ENCODE data around the gene CASP1.
"Not testable (repeated sequence)": the region's sequence is repeated elsewhere in the genome, so short reads cannot be mapped to it uniquely, and the experiment has no call there.

CASP1 gene

GRCh38 chr11:105074166-105074530 is 39.2 kb upstream of the CASP1 start:
- Histone ChIP-seq H3K4me1 (ENCODE audit: insufficient read depth, poor library complexity, severe bottlenecking) (no peaks in the 10 kb centered on the region), H3K27ac (ENCODE audit: poor library complexity, severe bottlenecking) (no peak overlapping the region), H3K27me3 (ENCODE audit: insufficient read depth, poor library complexity, severe bottlenecking) (no peaks in the 10 kb centered on the region), H3K4me3 (ENCODE audit: severe bottlenecking) (no peak overlapping the region), H3K36me3 (ENCODE audit: low read depth) (no peaks in the 10 kb centered on the region), H3K9me3 (ENCODE audit: severe bottlenecking) (no peaks in the 10 kb centered on the region)
- TF ChIP-seq CTCF (IDR thresholded peaks at IDR 0.05; ENCODE audit: poor library complexity, severe bottlenecking), result no peak
- ATAC-seq (ENCODE audit: low read depth), result no peak
- no peak for DNase-seq (ENCODE audit: low spot score)

GRCh38 chr11:105073456-105074165 is 38.7 kb upstream of the CASP1 start:
- Histone ChIP-seq H3K4me1 (ENCODE audit: insufficient read depth, poor library complexity, severe bottlenecking) (no peaks in the 10 kb centered on the region), H3K36me3 (ENCODE audit: low read depth) (no peaks in the 10 kb centered on the region)
- TF ChIP-seq CTCF (IDR thresholded peaks at IDR 0.05; ENCODE audit: poor library complexity, severe bottlenecking), result no peak

GRCh38 chr11:105072080-105072479 is 37.1 kb upstream of the CASP1 start:
- not testable (repeated sequence) for H3K27me3 ChIP-seq (ENCODE audit: insufficient read depth, poor library complexity, severe bottlenecking); H3K4me3 ChIP-seq (ENCODE audit: severe bottlenecking); ATAC-seq (ENCODE audit: low read depth)

More at GRCh38 chr11:105073456-105074165, 38.7 kb upstream of the CASP1 start:
- no peak for DNase-seq (ENCODE audit: low spot score)
- Histone ChIP-seq H3K9me3 (ENCODE audit: severe bottlenecking) (no peaks in the 10 kb centered on the region), H3K27ac (ENCODE audit: poor library complexity, severe bottlenecking) (no peak overlapping the region), H3K4me3 (ENCODE audit: severe bottlenecking) (no peak overlapping the region), H3K27me3 (ENCODE audit: insufficient read depth, poor library complexity, severe bottlenecking) (no peaks in the 10 kb centered on the region)
- no peak for ATAC-seq (ENCODE audit: low read depth)

GRCh38 chr11:105071089-105071732 is 36.3 kb upstream of the CASP1 start:
- DNase-seq (ENCODE audit: low spot score) (no peak), ATAC-seq (ENCODE audit: low read depth) (no peak)
- Histone ChIP-seq H3K4me1 (ENCODE audit: insufficient read depth, poor library complexity, severe bottlenecking) (no peaks in the 10 kb centered on the region), H3K9me3 (ENCODE audit: severe bottlenecking) (no peaks in the 10 kb centered on the region), H3K4me3 (ENCODE audit: severe bottlenecking) (no peak overlapping the region), H3K27me3 (ENCODE audit: insufficient read depth, poor library complexity, severe bottlenecking) (no peaks in the 10 kb centered on the region), H3K36me3 (ENCODE audit: low read depth) (no peaks in the 10 kb centered on the region), H3K27ac (ENCODE audit: poor library complexity, severe bottlenecking) (no peak overlapping the region)
- TF ChIP-seq CTCF (IDR thresholded peaks at IDR 0.05; ENCODE audit: poor library complexity, severe bottlenecking), result no peak

More at GRCh38 chr11:105072080-105072479, 37.1 kb upstream of the CASP1 start:
- not testable (repeated sequence) for H3K36me3 ChIP-seq (ENCODE audit: low read depth); H3K9me3 ChIP-seq (ENCODE audit: severe bottlenecking); H3K27ac ChIP-seq (ENCODE audit: poor library complexity, severe bottlenecking); H3K4me1 ChIP-seq (ENCODE audit: insufficient read depth, poor library complexity, severe bottlenecking); DNase-seq (ENCODE audit: low spot score)

GRCh38 chr11:105070306-105070705 is 35.4 kb upstream of the CASP1 start:
- Histone ChIP-seq H3K36me3 (ENCODE audit: low read depth) (no peaks in the 10 kb centered on the region), H3K4me1 (ENCODE audit: insufficient read depth, poor library complexity, severe bottlenecking) (no peaks in the 10 kb centered on the region), H3K27ac (ENCODE audit: poor library complexity, severe bottlenecking) (no peak overlapping the region), H3K4me3 (ENCODE audit: severe bottlenecking) (no peak overlapping the region), H3K9me3 (ENCODE audit: severe bottlenecking) (no peaks in the 10 kb centered on the region), H3K27me3 (ENCODE audit: insufficient read depth, poor library complexity, severe bottlenecking) (no peaks in the 10 kb centered on the region)
- DNase-seq (ENCODE audit: low spot score), result no peak
- TF ChIP-seq CTCF (IDR thresholded peaks at IDR 0.05; ENCODE audit: poor library complexity, severe bottlenecking), result no peak
- ATAC-seq (ENCODE audit: low read depth), result no peak

GRCh38 chr11:105069749-105070148 is 34.8 kb upstream of the CASP1 start:
- H3K27ac ChIP-seq (ENCODE audit: poor library complexity, severe bottlenecking); H3K36me3 ChIP-seq (ENCODE audit: low read depth); DNase-seq (ENCODE audit: low spot score); H3K27me3 ChIP-seq (ENCODE audit: insufficient read depth, poor library complexity, severe bottlenecking); ATAC-seq (ENCODE audit: low read depth); H3K4me1 ChIP-seq (ENCODE audit: insufficient read depth, poor library complexity, severe bottlenecking); H3K9me3 ChIP-seq (ENCODE audit: severe bottlenecking); H3K4me3 ChIP-seq (ENCODE audit: severe bottlenecking): not testable (repeated sequence)

GRCh38 chr11:105063245-105063941 is 28.4 kb upstream of the CASP1 start:
- H3K4me1 ChIP-seq (ENCODE audit: insufficient read depth, poor library complexity, severe bottlenecking); H3K9me3 ChIP-seq (ENCODE audit: severe bottlenecking); H3K27me3 ChIP-seq (ENCODE audit: insufficient read depth, poor library complexity, severe bottlenecking); ATAC-seq (ENCODE audit: low read depth); DNase-seq (ENCODE audit: low spot score); H3K27ac ChIP-seq (ENCODE audit: poor library complexity, severe bottlenecking); H3K4me3 ChIP-seq (ENCODE audit: severe bottlenecking); H3K36me3 ChIP-seq (ENCODE audit: low read depth): not testable (repeated sequence)

Data from RWPE2 (cell line).